SK-N-DZ (cell line): Measurements from ENCODE around the gene GPR149.

Experiments
- DNase-seq: peaks from one replicate; pipeline ENCODE4 v3.0.0-alpha.2; 2015; ENCODE audit warnings: low spot score

The GPR149 gene

DNA sequence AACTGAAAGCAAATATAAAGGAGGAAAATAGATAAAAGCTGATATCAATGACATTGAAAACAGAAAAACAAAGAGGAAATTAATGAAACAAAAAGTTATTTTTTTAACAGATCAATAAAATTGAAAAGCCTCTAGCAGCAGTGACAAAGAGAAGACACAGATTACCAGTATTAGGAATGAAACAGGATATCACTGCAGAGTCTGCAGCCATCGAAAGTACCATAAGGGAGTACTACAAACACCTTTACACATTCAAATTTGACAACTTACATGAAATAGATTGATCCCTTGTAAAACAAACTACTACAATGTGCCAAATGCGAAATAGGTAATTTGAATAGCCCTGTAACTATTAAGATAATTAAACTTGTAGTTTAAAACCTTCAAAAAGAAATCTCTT, 80.8 kb downstream of the GPR149 start:
- no peak for DNase-seq

DNA sequence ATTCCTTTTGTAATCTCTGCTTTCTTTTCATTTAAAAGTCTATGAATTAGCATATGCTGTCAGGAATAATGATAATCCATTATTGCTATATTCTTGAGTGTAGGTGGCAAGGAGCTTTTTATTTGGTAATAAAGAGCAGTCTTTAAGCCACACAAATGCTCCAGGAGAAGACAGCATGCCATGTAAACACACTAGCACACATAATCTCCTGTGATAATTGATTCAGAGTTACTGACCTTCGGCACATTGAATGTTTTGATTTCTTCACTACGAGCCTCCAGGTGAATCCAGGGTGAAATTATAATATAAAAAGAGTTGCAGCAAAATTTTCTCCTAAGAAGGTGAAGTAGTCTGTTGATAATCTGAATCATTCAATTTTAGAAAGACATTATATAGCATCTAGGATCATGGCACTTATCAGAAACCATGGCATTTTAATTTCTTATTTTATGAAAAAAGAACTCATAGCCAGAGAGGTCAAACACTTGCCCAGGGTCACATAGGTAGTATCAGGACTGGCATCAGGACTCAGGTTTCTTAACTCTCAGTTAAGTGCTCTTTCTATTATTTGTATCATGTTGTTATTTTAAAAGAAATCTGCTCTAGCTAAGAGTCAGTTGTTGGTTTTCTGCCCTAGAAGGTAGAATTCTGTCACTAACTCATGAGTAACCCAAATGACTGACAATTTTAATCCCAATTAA, 84.4 kb downstream of the GPR149 start:
- no peak for DNase-seq

DNA sequence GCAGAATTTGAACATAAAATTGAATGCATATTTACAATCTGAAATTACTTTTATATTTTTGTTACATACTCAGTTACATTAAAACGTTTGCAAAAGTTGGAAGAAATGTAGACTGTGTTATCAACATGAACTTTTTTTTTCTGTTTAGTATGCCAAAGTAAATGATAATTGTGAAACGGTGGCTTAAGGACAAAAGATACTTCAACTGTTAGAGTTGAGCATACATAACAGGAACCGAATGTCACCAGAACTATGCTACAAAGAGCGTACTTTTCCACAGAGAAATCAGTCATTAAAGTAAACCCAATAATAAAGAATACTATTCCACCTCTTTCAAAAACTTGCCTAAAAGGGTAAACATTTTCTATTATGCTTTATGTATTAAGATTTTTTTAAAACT, 91.4 kb downstream of the GPR149 start:
- DNase-seq = no peak

DNA sequence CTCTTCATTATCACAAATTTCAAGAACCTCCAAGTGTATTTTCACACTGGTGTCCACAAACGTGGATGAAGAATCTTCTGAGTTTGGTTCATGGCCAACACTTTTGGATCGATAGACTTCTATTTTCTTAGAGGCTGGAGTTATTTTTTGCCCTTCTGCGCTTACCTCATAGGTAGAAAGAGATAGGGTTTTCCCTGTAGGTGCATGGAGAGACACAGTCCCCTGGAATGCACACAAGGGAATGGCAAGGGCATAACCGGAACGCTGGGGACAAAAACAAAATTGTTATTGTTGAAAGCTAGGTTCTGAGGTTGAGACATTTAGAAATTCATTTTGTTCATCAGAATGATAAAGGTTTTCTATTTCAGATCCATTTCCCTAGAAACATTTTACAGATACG, 92.0 kb downstream of the GPR149 start:
- no peak for DNase-seq

DNA sequence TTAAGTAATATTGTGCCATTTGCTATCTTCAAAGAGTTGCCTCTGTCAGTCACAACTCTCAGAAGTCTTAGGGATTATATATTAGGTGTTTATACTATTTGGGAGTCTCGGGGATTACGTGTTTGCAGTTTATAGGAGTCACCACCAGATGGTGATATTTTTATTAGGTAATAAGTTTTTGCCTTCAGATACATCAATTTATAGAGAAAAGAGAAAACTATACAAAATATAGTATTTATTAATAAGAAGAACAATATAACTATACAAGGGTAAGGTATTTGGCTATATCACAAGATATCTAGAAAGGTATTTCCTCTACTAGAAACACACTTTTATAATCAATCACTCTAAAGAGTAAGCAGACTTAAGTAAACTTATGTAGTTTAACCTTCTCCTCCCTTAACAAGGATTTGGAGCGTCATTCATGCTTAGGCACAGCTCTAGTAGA, 95.0 kb downstream of the GPR149 start:
- DNase-seq = peak; percentile 42

DNA sequence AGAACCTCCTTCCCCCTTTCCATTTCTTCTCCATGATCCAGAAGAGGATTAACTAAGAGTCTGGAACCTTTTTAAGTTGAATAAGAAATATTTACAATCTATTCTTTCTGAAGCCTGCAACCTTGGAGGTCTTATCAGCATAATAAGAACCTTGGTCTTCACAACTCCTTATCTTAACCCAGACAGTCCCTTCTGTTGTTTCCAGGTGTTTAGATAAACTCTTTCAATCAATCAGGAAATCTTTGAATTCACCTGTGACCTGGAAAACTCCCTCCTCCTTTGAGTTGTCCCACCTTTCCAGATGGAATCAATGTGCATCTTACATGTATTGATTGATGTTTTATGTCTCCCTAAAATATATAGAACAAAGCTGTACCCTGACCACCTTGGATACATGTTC, 102.1 kb downstream of the GPR149 start:
- no peak for DNase-seq

DNA sequence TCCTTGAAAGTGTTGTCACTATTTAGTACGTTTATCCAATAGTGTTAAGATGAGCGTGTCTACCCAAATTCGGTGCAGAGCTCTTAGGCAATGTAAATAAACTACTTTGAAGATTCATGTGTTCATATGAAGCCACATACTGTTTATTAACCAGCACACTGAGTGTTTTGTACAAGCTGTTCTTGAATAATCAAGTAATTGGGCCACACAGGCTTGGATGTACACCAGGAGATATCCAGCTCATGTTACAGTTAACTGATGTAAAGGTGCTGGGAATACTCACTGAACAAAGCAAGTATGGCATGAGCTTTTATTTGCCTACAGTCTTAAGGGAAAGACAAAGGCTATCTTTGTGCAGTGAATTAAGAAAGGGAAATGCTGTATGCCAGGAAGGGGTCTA, 105.1 kb downstream of the GPR149 start:
- peak; percentile 13 for DNase-seq

DNA sequence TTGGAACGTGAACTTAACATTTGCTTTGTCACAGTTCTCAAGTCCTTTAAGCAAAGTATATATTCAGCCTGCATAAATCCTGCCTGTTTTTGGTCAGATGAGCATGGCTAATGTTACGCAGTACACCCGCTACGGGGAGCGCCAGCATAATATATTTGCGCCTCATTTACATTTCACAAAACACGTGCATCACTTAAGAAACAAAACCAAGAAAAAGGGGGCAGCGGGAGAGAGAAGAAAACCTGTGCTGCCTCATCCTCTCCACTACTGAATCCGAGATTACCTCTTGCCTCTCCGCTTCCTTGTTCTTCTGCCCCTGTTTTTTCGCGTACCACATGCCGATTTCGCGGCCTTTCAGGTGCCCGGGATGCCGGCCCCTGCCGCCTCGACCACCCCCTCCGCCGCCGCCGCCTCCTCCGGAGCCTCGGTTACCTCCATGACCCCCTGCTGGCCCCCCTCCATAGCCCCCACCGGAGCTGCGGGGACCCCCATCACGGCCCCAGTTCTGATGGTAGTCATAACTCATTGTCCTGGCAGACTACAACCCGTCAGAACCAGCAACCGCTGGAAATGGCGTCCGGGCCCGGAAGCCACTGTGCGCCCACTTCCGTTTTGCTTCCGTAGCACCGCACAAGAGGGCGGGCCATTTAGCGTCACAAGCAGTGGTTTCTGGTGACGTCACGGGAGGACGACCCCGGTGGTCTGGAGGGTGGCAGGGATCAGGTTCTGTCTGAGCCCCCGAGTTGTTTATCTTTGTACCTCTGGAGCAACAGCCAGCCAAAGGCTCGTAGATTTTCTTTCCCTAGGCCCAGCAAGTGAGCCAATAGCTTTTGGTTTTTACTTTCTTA, 105.9 kb downstream of the GPR149 start, which contains the start of gene DHX36:
Gene DHX36, minus strand, starts transcription at position 597 of the 848 bp plus-strand sequence. Its CDS starts 71 bp downstream, at position 526.
- DNase-seq = peak; percentile 94

DNA sequence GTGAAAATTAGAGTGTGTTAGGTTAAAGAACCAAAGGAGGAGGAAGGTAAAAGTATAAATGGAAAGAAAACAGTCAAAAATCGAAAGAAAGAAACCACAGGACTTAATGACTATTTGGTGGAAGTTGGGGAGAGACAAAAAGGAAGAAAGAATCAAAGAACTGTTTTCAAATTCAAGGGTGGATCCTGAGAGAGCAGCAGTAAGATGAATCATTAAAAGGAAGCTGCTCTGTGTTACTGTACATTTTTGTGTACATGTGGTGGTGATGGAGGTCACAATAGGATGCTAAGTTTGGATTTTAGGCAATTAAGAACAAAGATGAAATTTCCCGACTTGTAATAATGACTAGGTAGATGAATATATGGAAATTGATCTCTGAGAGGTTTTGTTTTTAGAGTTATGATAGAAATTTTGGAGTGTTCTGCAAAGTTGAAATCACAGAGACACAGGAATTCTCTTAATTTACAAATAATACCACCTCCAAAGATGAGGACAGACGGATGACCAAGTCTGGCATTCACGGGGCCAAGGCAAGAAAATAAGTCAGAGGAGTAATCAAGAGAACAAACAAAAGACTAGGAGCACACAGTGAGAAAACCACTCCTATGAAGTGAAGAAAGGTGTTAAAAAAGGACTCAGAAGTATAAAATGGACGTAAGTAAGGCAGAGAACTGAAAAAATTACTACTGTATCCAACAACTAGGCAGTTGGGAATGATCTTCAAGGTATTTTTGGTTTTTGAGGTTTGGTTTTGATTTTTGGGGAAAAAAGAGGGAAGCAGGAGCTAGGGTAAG, 112.8 kb downstream of the GPR149 start:
- DNase-seq = no peak

DNA sequence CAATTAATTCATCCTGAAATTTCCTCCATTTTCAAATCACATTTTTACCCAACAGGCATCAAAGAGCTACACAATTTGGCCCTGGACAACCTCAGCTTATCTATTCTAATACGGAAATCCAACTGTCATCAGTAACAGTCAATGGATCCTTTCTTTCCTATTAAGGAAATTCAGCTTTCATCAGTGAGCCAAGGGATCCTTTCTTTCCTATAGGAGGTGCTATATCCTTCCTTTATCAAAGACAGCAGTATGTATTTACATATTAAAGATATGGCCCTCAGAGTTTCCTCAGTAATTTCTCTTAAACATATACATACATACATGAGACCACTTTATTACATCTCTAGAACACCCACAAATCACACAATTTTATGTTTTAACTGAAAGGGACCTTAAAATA, 115.8 kb downstream of the GPR149 start:
- no peak for DNase-seq

DNA sequence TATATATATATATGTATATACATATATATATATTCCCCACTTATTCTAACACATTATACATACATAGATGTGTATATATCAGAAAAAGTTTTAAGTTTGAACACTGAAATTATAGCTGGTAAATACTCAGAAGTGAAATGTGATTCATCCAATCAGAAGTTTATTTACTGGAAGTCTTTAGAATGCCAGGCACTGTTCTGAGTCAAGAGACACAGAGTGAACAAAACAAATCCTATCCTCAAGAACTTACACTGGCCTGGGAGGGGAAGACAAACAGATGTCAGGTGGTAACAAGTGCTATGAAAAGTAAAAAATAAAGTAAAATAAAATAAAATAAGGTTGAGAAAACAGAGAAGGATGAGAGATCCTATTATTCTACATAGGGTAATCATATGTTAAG, 119.2 kb downstream of the GPR149 start:
- no peak for DNase-seq

DNA sequence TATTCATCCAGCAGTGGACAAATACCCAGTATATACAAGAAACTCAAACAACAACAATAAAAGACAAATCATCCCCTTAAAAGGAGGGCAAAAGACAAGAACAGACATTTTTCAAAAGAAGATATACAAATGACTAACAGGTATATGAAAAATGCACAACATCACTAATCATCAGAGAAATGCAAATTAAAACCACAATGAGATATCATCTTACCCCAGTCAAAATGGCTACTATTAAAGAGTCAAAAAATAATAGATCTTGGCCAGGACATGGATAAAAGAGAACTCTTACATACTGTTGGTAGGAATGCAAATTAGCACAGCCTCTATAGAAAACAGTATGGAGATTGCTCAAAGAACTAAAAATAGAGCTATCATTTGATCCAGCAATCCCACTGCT, 122.6 kb downstream of the GPR149 start:
- no peak for DNase-seq

DNA sequence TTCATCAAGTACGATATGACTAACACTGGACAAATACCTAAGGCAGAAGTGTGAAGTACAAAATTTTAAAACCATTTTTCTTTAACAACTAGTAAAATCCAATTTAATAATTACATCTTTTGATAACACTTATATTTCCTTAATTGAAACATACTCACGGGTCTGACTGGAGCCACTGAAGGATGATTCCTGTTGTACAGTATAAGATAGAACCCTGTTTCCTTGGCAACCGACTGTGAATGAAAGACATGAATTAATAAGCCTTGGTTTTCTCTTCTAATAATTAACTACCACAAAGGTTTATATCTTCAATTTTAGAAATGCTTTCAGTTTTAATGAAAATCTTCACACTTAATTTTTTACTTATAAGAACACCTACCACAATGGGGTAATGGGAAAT, 125.1 kb downstream of the GPR149 start:
- no peak for DNase-seq

DNA sequence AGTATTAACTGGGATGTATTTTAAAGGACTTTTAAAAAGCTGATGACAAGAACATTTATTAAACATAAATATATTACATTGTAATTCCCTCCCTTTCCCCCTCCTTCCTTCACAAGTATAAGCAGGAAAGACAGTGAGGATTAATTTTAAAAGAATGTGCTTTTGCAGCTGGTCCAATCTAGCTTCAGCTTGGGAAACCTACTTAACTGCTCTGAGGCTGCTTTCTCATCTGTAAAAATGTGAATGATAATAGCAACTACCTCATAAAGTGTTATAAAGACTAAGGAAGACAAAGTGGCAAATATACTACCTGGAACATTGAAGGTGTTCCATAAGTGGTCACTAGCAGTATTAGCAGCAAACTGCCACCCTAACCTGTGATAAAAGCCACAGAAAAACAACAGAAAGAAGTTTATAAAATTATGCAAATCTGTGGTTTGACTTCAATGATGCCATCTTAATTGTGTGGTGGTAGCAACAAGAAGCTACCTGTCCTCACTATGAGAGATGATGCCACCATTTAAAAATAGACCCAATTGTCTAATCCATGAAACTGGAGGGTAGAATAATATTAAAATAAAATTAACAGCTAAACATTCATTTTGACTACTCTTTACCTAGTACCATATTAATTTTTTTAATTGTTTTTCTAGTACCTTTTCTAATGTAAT, 125.7 kb downstream of the GPR149 start:
- no peak for DNase-seq

DNA sequence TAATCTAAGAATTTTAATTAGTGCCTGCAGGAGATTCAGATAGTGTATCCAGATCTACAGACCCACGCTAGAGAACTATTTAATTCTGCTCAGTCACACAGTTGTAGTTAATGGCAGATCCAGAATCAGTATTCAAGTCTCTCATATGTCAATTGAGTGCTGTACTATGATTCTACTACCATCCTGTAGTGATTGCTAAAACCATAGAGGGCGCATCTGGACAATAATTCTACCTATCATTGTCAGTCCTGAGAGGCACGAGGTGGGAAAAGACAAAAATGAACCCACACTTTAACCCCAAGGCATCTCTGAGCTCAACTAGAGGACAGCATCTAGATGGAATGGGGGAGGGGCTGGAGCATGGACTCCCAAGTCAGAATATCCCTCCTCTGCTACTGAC, 128.4 kb downstream of the GPR149 start:
- no peak for DNase-seq

DNA sequence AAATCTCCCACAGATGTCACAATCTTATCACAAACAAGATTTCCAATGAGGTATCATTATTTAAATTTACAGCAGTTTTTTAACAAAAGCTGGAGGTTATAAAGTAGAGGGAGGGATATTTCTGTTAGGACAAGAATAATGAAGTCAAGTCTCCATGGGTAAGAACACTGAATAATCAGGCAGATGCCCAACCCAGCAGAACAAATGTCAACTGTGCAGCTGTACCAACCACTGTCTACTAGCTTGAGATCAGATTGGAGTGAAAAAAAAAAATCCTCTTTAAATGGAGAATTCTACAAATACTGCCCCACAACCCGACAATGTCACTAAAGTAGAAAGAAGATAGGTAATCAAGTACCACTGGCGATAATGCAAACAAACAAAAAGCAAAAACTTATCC, 136.0 kb downstream of the GPR149 start:
- DNase-seq = no peak

DNA sequence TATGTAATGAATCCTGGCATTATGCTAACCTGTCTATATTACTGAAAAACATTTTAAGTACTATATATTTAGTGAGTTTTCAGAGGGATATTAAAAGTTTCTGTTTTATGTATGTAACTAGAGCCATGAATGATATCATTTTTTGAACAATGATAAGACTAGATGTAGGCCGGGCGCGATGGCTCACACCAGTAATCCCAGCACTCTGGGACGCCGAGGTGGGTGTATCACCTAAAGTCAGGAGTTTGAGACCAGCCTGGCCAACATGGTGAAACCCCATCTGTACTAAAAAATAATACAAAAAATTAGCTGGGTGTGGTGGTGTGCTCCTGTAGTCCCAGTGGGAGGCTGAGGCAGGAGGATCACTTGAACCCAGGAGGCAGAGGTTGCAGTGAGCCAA, 139.8 kb downstream of the GPR149 start:
- DNase-seq = no peak
